ENCODE measurements around the gene CEP104.
A peak's percentile ranks its signal among the peaks of the same experiment; 100 is the strongest.

The CEP104 gene

DNA sequence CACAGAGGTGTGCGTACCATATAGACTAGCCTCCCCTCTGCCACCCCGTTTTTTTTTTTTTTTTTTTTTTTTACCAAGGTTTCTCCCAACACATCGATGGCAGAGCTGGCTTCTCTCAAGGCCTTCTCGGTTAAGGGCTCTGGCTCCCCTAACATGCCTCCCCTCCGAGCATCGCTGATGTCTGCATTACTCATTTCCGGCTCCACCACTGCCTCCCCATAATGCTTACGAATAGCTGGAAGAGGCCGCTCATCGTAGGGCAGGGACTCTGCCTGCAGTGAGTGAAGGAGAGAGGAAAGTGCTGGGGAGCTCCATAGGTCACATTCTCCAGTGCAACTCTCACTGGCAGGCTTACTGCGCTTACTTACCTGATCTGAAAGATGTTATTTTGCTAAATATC is 20.6 kb downstream of the CEP104 start:
- TF ChIP-seq, protein P1, sequence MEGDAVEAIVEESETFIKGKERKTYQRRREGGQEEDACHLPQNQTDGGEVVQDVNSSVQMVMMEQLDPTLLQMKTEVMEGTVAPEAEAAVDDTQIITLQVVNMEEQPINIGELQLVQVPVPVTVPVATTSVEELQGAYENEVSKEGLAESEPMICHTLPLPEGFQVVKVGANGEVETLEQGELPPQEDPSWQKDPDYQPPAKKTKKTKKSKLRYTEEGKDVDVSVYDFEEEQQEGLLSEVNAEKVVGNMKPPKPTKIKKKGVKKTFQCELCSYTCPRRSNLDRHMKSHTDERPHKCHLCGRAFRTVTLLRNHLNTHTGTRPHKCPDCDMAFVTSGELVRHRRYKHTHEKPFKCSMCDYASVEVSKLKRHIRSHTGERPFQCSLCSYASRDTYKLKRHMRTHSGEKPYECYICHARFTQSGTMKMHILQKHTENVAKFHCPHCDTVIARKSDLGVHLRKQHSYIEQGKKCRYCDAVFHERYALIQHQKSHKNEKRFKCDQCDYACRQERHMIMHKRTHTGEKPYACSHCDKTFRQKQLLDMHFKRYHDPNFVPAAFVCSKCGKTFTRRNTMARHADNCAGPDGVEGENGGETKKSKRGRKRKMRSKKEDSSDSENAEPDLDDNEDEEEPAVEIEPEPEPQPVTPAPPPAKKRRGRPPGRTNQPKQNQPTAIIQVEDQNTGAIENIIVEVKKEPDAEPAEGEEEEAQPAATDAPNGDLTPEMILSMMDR (IDR thresholded peaks at IDR 0.05; ENCODE audit: low read depth, low read length) = no peak
- no peak for DNase-seq (ENCODE audit: low read depth in 2 of 2)
- no peak overlapping the region for H3K4me3 ChIP-seq (replicated peaks in 1 of 2; ENCODE audit: low read depth in 2 of 2, low read length in 2 of 2)

DNA sequence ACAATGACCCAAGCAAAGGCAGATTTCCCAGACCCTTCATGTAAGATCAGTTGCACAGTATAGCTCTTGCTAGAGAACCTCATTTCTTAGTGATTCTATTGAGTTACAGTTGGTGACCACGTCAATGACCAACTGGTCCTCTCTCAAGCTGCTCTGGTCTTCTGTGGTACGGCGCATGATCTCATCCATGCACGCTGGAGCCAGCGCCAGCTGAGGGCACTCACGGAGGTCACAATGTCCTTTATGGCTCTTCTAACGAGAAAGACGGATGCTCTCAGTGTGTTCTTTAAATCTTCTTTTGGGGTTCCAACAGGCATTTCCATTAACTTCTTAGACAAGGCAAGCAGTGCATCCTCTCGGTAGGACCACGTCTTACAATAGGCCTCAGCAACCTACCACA is 22.3 kb downstream of the CEP104 start:
- no peak overlapping the region for H3K4me3 ChIP-seq (replicated peaks in 1 of 2; ENCODE audit: low read depth in 2 of 2, low read length in 2 of 2)
- no peak for DNase-seq (ENCODE audit: low read depth in 2 of 2)
- TF ChIP-seq, protein P1 (IDR thresholded peaks at IDR 0.05; ENCODE audit: low read depth, low read length) = no peak

DNA sequence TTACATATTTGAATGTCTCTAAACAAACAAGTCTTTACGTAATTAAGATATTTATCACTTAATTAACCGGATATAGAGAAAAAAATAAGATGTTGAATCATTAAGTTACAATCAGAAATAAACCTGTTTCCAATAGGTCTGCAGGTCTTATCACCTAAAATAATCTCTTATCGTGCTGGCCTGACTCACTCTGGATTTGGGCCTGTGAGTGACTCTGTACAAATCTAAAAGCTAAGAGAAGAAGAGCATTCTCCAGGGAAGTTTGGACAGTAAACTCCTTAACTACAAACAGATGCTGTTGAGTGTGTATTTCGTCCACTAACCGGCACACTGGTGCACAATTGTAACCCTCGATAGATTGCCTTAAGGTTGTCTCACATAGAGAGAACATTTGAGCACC is 25.3 kb downstream of the CEP104 start:
- TF ChIP-seq, protein P1 (IDR thresholded peaks at IDR 0.05; ENCODE audit: low read depth, low read length) = no peak
- DNase-seq (ENCODE audit: low read depth in 2 of 2) = no peak
- no peak overlapping the region for H3K4me3 ChIP-seq (replicated peaks in 1 of 2; ENCODE audit: low read depth in 2 of 2, low read length in 2 of 2)

DNA sequence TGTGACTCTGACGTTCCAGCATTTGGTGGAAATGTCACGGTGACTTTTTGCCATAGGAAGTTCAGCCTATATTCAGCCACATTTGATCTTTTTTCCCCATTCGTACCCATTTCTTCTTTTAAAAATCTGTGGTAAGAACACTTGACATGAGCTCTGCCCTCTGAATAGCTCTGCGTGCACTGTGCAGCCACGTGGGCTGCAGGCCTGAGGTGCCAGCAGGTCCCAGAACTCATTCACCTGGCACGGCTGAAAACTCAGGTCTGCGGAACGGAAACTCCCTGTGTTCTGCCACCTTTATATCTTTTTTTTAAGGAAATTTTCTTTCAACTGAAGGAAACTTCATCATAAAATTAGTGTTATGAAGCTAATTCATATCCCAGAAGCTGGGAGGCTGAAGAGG is 28.6 kb downstream of the CEP104 start:
- H3K4me3 ChIP-seq (replicated peaks in 1 of 2; ENCODE audit: low read depth in 2 of 2, low read length in 2 of 2) = no peak overlapping the region
- TF ChIP-seq, protein P1 (IDR thresholded peaks at IDR 0.05; ENCODE audit: low read depth, low read length) = no peak
- DNase-seq (ENCODE audit: low read depth in 2 of 2) = no peak

DNA sequence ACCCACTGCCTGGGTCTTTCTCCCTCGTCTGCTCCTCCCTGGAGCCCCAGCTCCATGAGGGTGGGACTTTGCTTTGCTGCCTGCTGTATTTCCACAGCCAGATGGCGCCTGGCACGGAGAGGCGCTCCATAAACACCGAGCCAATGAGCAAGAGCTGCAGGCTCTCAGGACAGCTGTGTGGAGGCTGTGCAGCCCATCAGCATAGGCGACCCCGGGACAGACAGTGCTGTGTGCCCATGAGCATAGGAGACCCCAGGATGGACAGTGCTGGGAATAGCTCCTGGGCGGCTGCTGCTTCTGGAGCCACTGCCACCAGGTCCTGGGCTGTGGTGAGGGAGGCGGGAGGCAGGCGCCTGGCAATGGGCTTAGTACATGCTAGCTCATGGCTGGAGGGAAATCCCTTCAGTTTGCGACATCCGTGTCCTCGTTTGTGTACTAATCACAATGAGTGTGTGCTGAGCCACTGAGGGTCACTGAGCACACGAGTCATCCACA is 29.2 kb downstream of the CEP104 start:
- DNase-seq (ENCODE audit: low read depth in 2 of 2) = peak in 1 of 2 donors; percentile 19
- TF ChIP-seq, protein P1 (IDR thresholded peaks at IDR 0.05; ENCODE audit: low read depth, low read length) = no peak
- no peak overlapping the region for H3K4me3 ChIP-seq (replicated peaks in 1 of 2; ENCODE audit: low read depth in 2 of 2, low read length in 2 of 2)

DNA sequence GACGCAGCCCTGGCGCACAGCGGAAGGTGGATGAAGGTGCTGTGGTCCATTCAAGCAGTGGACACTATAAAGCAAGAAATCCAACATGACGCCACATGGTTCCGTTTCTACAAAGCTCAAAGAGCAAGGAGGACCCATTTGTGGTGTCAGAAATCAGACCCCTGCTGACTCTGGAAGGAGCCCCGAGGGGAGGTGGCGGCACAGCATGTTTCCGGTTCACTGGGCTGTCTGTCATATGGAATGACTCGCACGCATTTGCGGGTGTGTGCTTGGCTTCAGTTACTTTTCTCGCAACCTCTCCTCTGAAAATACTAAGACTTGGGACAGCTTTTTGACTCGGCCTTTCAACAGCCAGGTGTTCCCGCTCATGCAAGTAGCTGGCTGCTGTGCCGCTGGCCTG is 31.7 kb downstream of the CEP104 start:
- no peak for DNase-seq (ENCODE audit: low read depth in 2 of 2)
- H3K4me3 ChIP-seq (replicated peaks in 1 of 2; ENCODE audit: low read depth in 2 of 2, low read length in 2 of 2) = no peak overlapping the region
- TF ChIP-seq, protein P1 (IDR thresholded peaks at IDR 0.05; ENCODE audit: low read depth, low read length) = no peak

DNA sequence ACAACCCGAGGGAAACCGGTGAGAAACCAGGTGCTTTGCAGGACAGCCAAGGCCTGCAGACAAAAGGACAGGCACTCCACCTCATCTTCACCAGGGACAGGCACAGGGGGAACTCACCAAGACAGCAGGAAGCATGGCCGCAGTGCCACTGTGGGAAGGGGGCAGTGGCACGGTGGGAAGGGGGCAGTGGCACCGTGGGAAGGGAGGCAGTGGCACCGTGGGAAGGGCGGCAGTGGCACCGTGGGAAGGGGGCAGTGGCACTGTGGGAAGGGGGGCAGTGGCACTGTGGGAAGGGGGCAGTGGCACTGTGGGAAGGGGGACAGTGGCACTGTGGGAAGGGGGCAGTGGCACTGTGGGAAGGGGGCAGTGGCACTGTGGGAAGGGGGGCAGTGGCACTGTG is 32.4 kb downstream of the CEP104 start:
- no peak overlapping the region for H3K4me3 ChIP-seq (replicated peaks in 1 of 2; ENCODE audit: low read depth in 2 of 2, low read length in 2 of 2)
- TF ChIP-seq, protein P1 (IDR thresholded peaks at IDR 0.05; ENCODE audit: low read depth, low read length) = no peak
- no peak for DNase-seq (ENCODE audit: low read depth in 2 of 2)

All from cardiac fibroblast (primary cell).